B cell (primary cell): ENCODE results near the gene CR2. TPM values are rescaled to one million over a fixed set of nuclear protein-coding genes. Genes with fewer than 3 reads are reported as not detected.
"Not testable (repeated sequence)": the region's sequence is repeated elsewhere in the genome, so short reads cannot be mapped to it uniquely, and the experiment has no call there.

Experiments used
- ATAC-seq: fragments of 200-7000 bp; cut with Tn5 transposase; one replicate; pipeline ENCODE4 v1.10.0; 2021; ENCODE audit warnings: low read depth, mild to moderate bottlenecking, moderate number of reproducible peaks, moderate library complexity
- CTCF ChIA-PET: fragments of 350-600 bp; sonication (Branson Sonifier 250); formaldehyde crosslinking; loops from one replicate; lab custom pipeline; 2021; ENCODE audit warnings: antibody characterized with exemption, inconsistent platforms; lab: Charles Lee
- POLR2A ChIA-PET: fragments of 350-600 bp; sonication (Branson Sonifier 250); formaldehyde crosslinking; loops from one replicate; lab custom pipeline; 2021; ENCODE audit warnings: antibody characterized with exemption; lab: Charles Lee
- DNase-seq: peaks from one replicate; pipeline ENCODE4 v3.0.0; 2013
- H2AFZ ChIP-seq: 2 replicates; pipeline ENCODE4 v1.6.1; 2012; ENCODE audit warnings: mild to moderate bottlenecking, low read depth, low read length; ENCODE audit not compliant: insufficient read depth, poor library complexity, severe bottlenecking
- H3K27ac ChIP-seq, 2 donors: 1 replicate in 1 of 2; 2 replicates in 1 of 2; pipeline ENCODE4 v1.5.1; 2012 to 2013; ENCODE audit warnings: low read length in 2 of 2, mild to moderate bottlenecking in 2 of 2, moderate library complexity in 1 of 2
- H3K27me3 ChIP-seq, 4 experiments: fragments of 200-600 bp in 1 of 4; sonication (generic) in 1 of 4; replicated peaks in 1 of 4; 1 replicate in 2 of 4; 2 replicates in 2 of 4; pipeline versions ENCODE4 v1.6.1 to v1.7.0; 2013 to 2016; ENCODE audit warnings: low read length in 3 of 4, mild to moderate bottlenecking in 2 of 4, mixed read lengths in 1 of 4, moderate library complexity in 1 of 4; ENCODE audit not compliant: insufficient read depth in 4 of 4, control insufficient read depth in 3 of 4; ENCODE audit errors: control extremely low read depth in 1 of 4
- H3K36me3 ChIP-seq, 2 experiments: replicated peaks in 1 of 2; 1 replicate in 1 of 2; 2 replicates in 1 of 2; pipeline versions ENCODE4 v1.6.1 to v1.7.1; 2013; ENCODE audit warnings: low read length in 1 of 2; ENCODE audit not compliant: insufficient read depth in 2 of 2, control insufficient read depth in 1 of 2; ENCODE audit errors: control extremely low read depth in 1 of 2, extremely low read depth in 1 of 2
- H3K4me1 ChIP-seq, 2 donors: fragments of 200-600 bp in 1 of 2; sonication (generic) in 1 of 2; 1 replicate in 1 of 2; 2 replicates in 1 of 2; pipeline versions ENCODE4 v1.5.1 to v1.6.1; 2013 to 2017; ENCODE audit warnings: low read length in 2 of 2; ENCODE audit not compliant: control insufficient read depth in 2 of 2, insufficient read depth in 2 of 2
- H3K4me2 ChIP-seq: replicated peaks from 2 replicates; pipeline ENCODE3; 2012; ENCODE audit warnings: mild to moderate bottlenecking, low read depth, low read length; ENCODE audit not compliant: poor library complexity, severe bottlenecking
- H3K4me3 ChIP-seq, 5 experiments: fragments of 200-600 bp in 1 of 5; sonication (generic) in 1 of 5; 1 replicate in 3 of 5; 2 replicates in 2 of 5; pipeline versions ENCODE4 v1.5.1 to v1.7.0; 2011 to 2016; ENCODE audit warnings: low read length in 4 of 5, mild to moderate bottlenecking in 4 of 5, low read depth in 2 of 5, control low read depth in 1 of 5, moderate library complexity in 1 of 5; ENCODE audit not compliant: insufficient read depth in 1 of 5; ENCODE audit errors: control extremely low read depth in 1 of 5, extremely low read depth in 1 of 5
- H3K79me2 ChIP-seq: fragments of 200-600 bp; sonication (generic); one replicate; pipeline ENCODE4 v1.6.0; 2016; ENCODE audit warnings: low read length; ENCODE audit not compliant: control insufficient read depth, insufficient read depth
- H3K9ac ChIP-seq: fragments of 200-600 bp; sonication (generic); 2 replicates; pipeline ENCODE4 v1.6.1; 2017; ENCODE audit warnings: mild to moderate bottlenecking, low read length, moderate library complexity
- H3K9me3 ChIP-seq, 3 donors: one replicate each; pipeline versions ENCODE4 v1.6.1 to v1.7.1; 2013; ENCODE audit warnings: low read length in 2 of 3; ENCODE audit not compliant: control insufficient read depth in 2 of 3, insufficient read depth in 1 of 3; ENCODE audit errors: control extremely low read depth in 1 of 3
- H4K20me1 ChIP-seq: 2 replicates; pipeline ENCODE4 v1.6.0; 2012; ENCODE audit warnings: mild to moderate bottlenecking, low read length; ENCODE audit not compliant: insufficient read depth, control insufficient read depth, poor library complexity, severe bottlenecking
- H3K27ac Mint-ChIP-seq: one replicate; pipeline ENCODE4 v1.8.0; 2021; ENCODE audit warnings: mixed read lengths
- H3K27me3 Mint-ChIP-seq: one replicate; pipeline ENCODE4 v1.8.0; 2021; ENCODE audit warnings: mixed read lengths
- H3K4me1 Mint-ChIP-seq: one replicate; pipeline ENCODE4 v1.8.0; 2021; ENCODE audit warnings: mixed read lengths
- H3K4me3 Mint-ChIP-seq: one replicate; pipeline ENCODE4 v1.8.0; 2021; ENCODE audit warnings: mixed read lengths
- H3K9me3 Mint-ChIP-seq: one replicate; pipeline ENCODE4 v1.8.0; 2022; ENCODE audit warnings: mixed read lengths; ENCODE audit not compliant: insufficient read depth
- WGBS: methylation state at CpG from one replicate; pipeline ENCODE4 v1.1.5; 2013; ENCODE audit warnings: missing lambda C conversion rate; ENCODE audit not compliant: insufficient coverage; 5-methylcytosine and 5-hydroxymethylcytosine counted together
- intact Hi-C: fragments of 100-400 bp; cut with micrococcal nuclease; formaldehyde crosslinking; loops from one replicate; pipeline ENCODE4 v1.10.0; 2022
- polyA plus RNA-seq: library from polyadenylated mRNA; depleted of rRNA; stranded (reverse); fragments of >200 nt; gene quantifications from 2 replicates; pipeline ENCODE4 v1.2.3, GENCODE V29; 2012
- total RNA-seq, 2 donors: library from RNA; stranded (reverse); fragments of 120-200 nt in 1 of 2; gene quantifications; 1 replicate in 1 of 2; 2 replicates in 1 of 2; pipeline versions ENCODE4 v1.2.3 to v1.2.4, GENCODE V29; 2013 to 2022

The CR2 gene
- total and polyA plus RNA-seq, 2 donors (not counting 1 experiment from before 2014, with no cell fraction given): 26.0 to 30.5 TPM

GRCh38 chr1:207528401-207528800, 74.3 kb downstream of the CR2 start:
- intact Hi-C loops, CTCF ChIA-PET, H3K27me3 Mint-ChIP-seq, DNase-seq, H3K9ac ChIP-seq, H3K9me3 ChIP-seq, H3K4me3 ChIP-seq, H3K27me3 ChIP-seq, H2AFZ ChIP-seq, H3K4me1 Mint-ChIP-seq, H3K4me3 Mint-ChIP-seq, H3K9me3 Mint-ChIP-seq, H3K27ac ChIP-seq, H3K4me1 ChIP-seq, H3K27ac Mint-ChIP-seq, H3K79me2 ChIP-seq, ATAC-seq, POLR2A ChIA-PET, H4K20me1 ChIP-seq, H3K36me3 ChIP-seq, H3K4me2 ChIP-seq: not testable (repeated sequence)
- no CpG with 5 or more reads among the region's 1 CpG for WGBS

- ATAC-seq, H3K27me3 Mint-ChIP-seq, H3K27ac Mint-ChIP-seq, H3K9me3 ChIP-seq, H3K4me2 ChIP-seq, POLR2A ChIA-PET, H3K27me3 ChIP-seq, H3K27ac ChIP-seq, H3K4me3 ChIP-seq, H3K9ac ChIP-seq, H3K9me3 Mint-ChIP-seq, H3K79me2 ChIP-seq, H3K4me3 Mint-ChIP-seq, CTCF ChIA-PET, H3K4me1 ChIP-seq, intact Hi-C loops, H3K36me3 ChIP-seq, H3K4me1 Mint-ChIP-seq, DNase-seq, H4K20me1 ChIP-seq, H2AFZ ChIP-seq: not testable (repeated sequence)
- WGBS: no CpG with 5 or more reads among the region's 5 CpGs
These were observed 82.1 kb downstream of the CR2 start for GRCh38 chr1:207536263-207536662.

Other genes with a start within 250 kb of the CR2 start
- gene CD55, start 132.7 kb upstream of the CR2 start, total RNA-seq: 239 and 252 TPM in 2 replicates
- gene CD55, start 132.7 kb upstream of the CR2 start, polyA plus RNA-seq: 98.3 and 140 TPM in 2 replicates
- gene CR1, start 41.8 kb downstream of the CR2 start, total RNA-seq: 36.7 and 40.0 TPM in 2 replicates
- gene CR1, start 41.8 kb downstream of the CR2 start, polyA plus RNA-seq: 22.0 and 26.4 TPM in 2 replicates
- 0.59 TPM in 1 of 2 replicates, not detected in the other for gene CR1L, start 190.8 kb downstream of the CR2 start, total RNA-seq
- 0.07 and 0.10 TPM in 2 replicates for gene CR1L, start 190.8 kb downstream of the CR2 start, polyA plus RNA-seq